ENCODE results near the gene ADGRL1.
"Not testable (repeated sequence)": the region's sequence is repeated elsewhere in the genome, so short reads cannot be mapped to it uniquely, and the experiment has no call there.

GRCh38 chr19:14205452-14206287 lies at the start of gene ADGRL1:
- not testable (repeated sequence) for TF ChIP-seq CTCF, POLR2A (IDR thresholded peaks at IDR 0.05)

All from right lobe of liver (tissue), 4 donors.